Endothelial cell of umbilical vein (primary cell): ENCODE data around the gene IDI1. TPM values are rescaled to one million over a fixed set of nuclear protein-coding genes. Genes with fewer than 3 reads are reported as not detected.

Source experiments
- BruUV-seq: library from RNA; stranded (reverse); fragments of 400-500 nt; replicated peaks from 2 replicates; lab custom pipeline; 2021; lab: Mats Ljungman, UMichigan
- CTCF ChIA-PET: fragments of 300-600, 350-600 bp; sonication (Branson Sonifier 250); formaldehyde crosslinking; loops from one replicate; lab custom pipeline; 2021; ENCODE audit warnings: antibody characterized with exemption, inconsistent platforms; lab: Charles Lee
- POLR2A ChIA-PET: fragments of 300-600, 350-600 bp; sonication (Branson Sonifier 250); formaldehyde crosslinking; loops from one replicate; lab custom pipeline; 2021; ENCODE audit warnings: antibody characterized with exemption, inconsistent platforms; lab: Charles Lee
- DNase-seq: peaks from one replicate; pipeline ENCODE4 v3.0.0-alpha.2; 2011; ENCODE audit warnings: low read depth, low spot score
- FAIRE-seq: peaks from 2 replicates; lab custom pipeline; 2011; peaks lifted over from hg19 to GRCh38; lab: Jason Lieb, UNC
- H2AFZ ChIP-seq: 2 replicates; pipeline ENCODE4 v1.6.0; 2012; ENCODE audit warnings: low read depth, low read length, control low read depth, inconsistent platforms
- H3K27ac ChIP-seq: 2 replicates; pipeline ENCODE4 v1.5.1; 2011; ENCODE audit warnings: low read depth, mild to moderate bottlenecking, control low read depth, low read length, moderate library complexity; ENCODE audit not compliant: insufficient read depth
- H3K27me3 ChIP-seq, 2 experiments: 2 replicates each; pipeline versions ENCODE4 v1.6.0 to v1.6.1; 2011; ENCODE audit warnings: low read length in 2 of 2, mixed read lengths in 1 of 2; ENCODE audit not compliant: control insufficient read depth in 2 of 2, insufficient read depth in 2 of 2
- H3K36me3 ChIP-seq, 2 experiments: 2 replicates in 1 of 2; 3 replicates in 1 of 2; pipeline ENCODE4 v1.5.1; 2011; ENCODE audit warnings: low read length in 2 of 2, mild to moderate bottlenecking in 1 of 2, moderate library complexity in 1 of 2; ENCODE audit not compliant: control insufficient read depth in 2 of 2, insufficient read depth in 2 of 2; ENCODE audit errors: extremely low read depth in 1 of 2
- H3K4me1 ChIP-seq: 3 replicates; pipeline ENCODE4 v1.5.1; 2011; ENCODE audit warnings: mild to moderate bottlenecking, low read length; ENCODE audit not compliant: control insufficient read depth, insufficient read depth; ENCODE audit errors: extremely low read depth
- H3K4me2 ChIP-seq: 2 replicates; pipeline ENCODE4 v1.6.1; 2011; ENCODE audit warnings: low read length, control low read depth, mixed read lengths; ENCODE audit not compliant: insufficient read depth
- H3K4me3 ChIP-seq, 3 experiments: fragments of 200-600 bp in 1 of 3; sonication (generic), shearing (Covaris generic) in 1 of 3; replicated peaks in 1 of 3; 2 replicates each; pipeline ENCODE4 v1.5.1; 2011 to 2016; ENCODE audit warnings: control low read depth in 3 of 3, low read length in 3 of 3, mild to moderate bottlenecking in 2 of 3, inconsistent platforms in 1 of 3, low read depth in 1 of 3, moderate library complexity in 1 of 3; ENCODE audit not compliant: insufficient read depth in 1 of 3
- H3K79me2 ChIP-seq: 2 replicates; pipeline ENCODE4 v1.6.0; 2012; ENCODE audit warnings: low read length, inconsistent platforms; ENCODE audit not compliant: control insufficient read depth, insufficient read depth
- H3K9ac ChIP-seq: replicated peaks from 2 replicates; pipeline ENCODE3; 2011; ENCODE audit warnings: low read length, control low read depth; ENCODE audit not compliant: insufficient read depth; ENCODE audit errors: extremely low read depth
- H3K9me1 ChIP-seq: replicated peaks from 3 replicates; pipeline ENCODE4 v1.6.0; 2011; ENCODE audit warnings: mild to moderate bottlenecking, low read length; ENCODE audit not compliant: control insufficient read depth, insufficient read depth; ENCODE audit errors: extremely low read depth
- H3K9me3 ChIP-seq: replicated peaks from 2 replicates; pipeline ENCODE4 v1.5.1; 2012; ENCODE audit warnings: low read length, inconsistent platforms; ENCODE audit not compliant: control insufficient read depth, insufficient read depth
- H4K20me1 ChIP-seq: replicated peaks from 2 replicates; pipeline ENCODE3; 2011; ENCODE audit warnings: mild to moderate bottlenecking, low read length; ENCODE audit not compliant: control insufficient read depth, insufficient read depth; ENCODE audit errors: extremely low read depth
- CTCF ChIP-seq, 2 donors: IDR thresholded peaks; 1 replicate in 1 of 2; 2 replicates in 1 of 2; pipeline ENCODE4 v1.5.1; 2011; ENCODE audit warnings: low read length in 2 of 2, mild to moderate bottlenecking in 2 of 2, moderate library complexity in 2 of 2, control low read depth in 1 of 2, inconsistent platforms in 1 of 2, low read depth in 1 of 2; ENCODE audit not compliant: insufficient read depth in 1 of 2; ENCODE audit errors: extremely low read depth in 1 of 2
- EZH2 ChIP-seq: IDR thresholded peaks from 2 replicates; pipeline ENCODE4 v1.6.1; 2012; ENCODE audit warnings: borderline replicate concordance, low read depth, mild to moderate bottlenecking, moderate library complexity, low read length, inconsistent platforms; ENCODE audit not compliant: severe bottlenecking
- FOS ChIP-seq: IDR thresholded peaks from 2 replicates; pipeline ENCODE4 v1.6.1; 2011; ENCODE audit warnings: mild to moderate bottlenecking, low read length, moderate library complexity, borderline replicate concordance; ENCODE audit not compliant: insufficient read depth
- GATA2 ChIP-seq: IDR thresholded peaks from 2 replicates; pipeline ENCODE4 v1.7.0; 2011; ENCODE audit warnings: low read depth, mild to moderate bottlenecking, moderate library complexity, mixed read lengths, low read length; ENCODE audit not compliant: insufficient read length, insufficient read depth
- JUN ChIP-seq: IDR thresholded peaks from 2 replicates; pipeline ENCODE4 v1.6.1; 2011; ENCODE audit warnings: borderline replicate concordance, low read depth; ENCODE audit not compliant: insufficient read length, insufficient read depth
- MAX ChIP-seq: IDR thresholded peaks from 2 replicates; pipeline ENCODE4 v1.6.1; 2011; ENCODE audit not compliant: insufficient read depth, insufficient read length
- MYC ChIP-seq: IDR thresholded peaks from one replicate; pipeline ENCODE4 v1.6.1; 2011; ENCODE audit warnings: mild to moderate bottlenecking, low read depth, low read length
- POLR2A ChIP-seq: IDR thresholded peaks from 2 replicates; pipeline ENCODE4 v1.6.1; 2012; ENCODE audit warnings: low read depth, mild to moderate bottlenecking, control low read depth, low read length
- POLR2AphosphoS5 ChIP-seq: IDR thresholded peaks from 2 replicates; pipeline ENCODE4 v1.6.1; 2012; ENCODE audit warnings: low read depth, mild to moderate bottlenecking, control low read depth, low read length, moderate library complexity; ENCODE audit not compliant: insufficient read depth
- dilution Hi-C: fragments of 300-500 bp; cut with MboI; formaldehyde crosslinking; loops from one replicate; pipeline ENCODE4 v1.15.0; 2019; ENCODE audit warnings: low sequenced_read_pairs; ENCODE audit not compliant: extremely low pct_ligation_motif_present
- intact Hi-C: fragments of 100-400 bp; cut with micrococcal nuclease; formaldehyde crosslinking; loops from one replicate; pipeline ENCODE4 v1.10.0; 2022
- polyA plus RNA-seq, 4 experiments: library from polyadenylated mRNA; depleted of rRNA in 3 of 4; stranded (reverse) in 3 of 4; unstranded in 1 of 4; fragments of >200 nt; gene quantifications; 2 replicates each; pipeline versions ENCODE4 v1.2.1 to v1.2.3, GENCODE V29; 2011 to 2012; ENCODE audit warnings: missing spikeins in 1 of 4
- total RNA-seq: library from RNA; stranded (reverse); gene quantifications from 2 replicates; pipeline ENCODE4 v1.2.3, GENCODE V29; 2021

Gene IDI1
- total and polyA plus RNA-seq, 2 donors (not counting 3 experiments of a cell fraction or from before 2014, with no cell fraction given) = 42.2 to 63.0 TPM

- ChIA-PET POLR2A (no interaction called here), CTCF (no interaction called here)
- Histone ChIP-seq H3K9me3 (no peaks in the 10 kb centered on the region), H3K4me1 (no peaks in the 10 kb centered on the region), H3K4me2 (no peak overlapping the region), H3K9me1 (no peaks in the 10 kb centered on the region), H3K79me2 (peaks cover 26% of the 10 kb centered on the region), H2AFZ (no peak overlapping the region), H3K4me3 (no peak overlapping the region), H3K36me3 (peaks cover 33 to 45% of the 10 kb centered on the region in 2 experiments), H3K27me3 (no peaks in the 10 kb centered on the region), H3K27ac (no peak overlapping the region), H4K20me1 (no peaks in the 10 kb centered on the region), H3K9ac (no peak overlapping the region)
- DNase-seq (no peak), FAIRE-seq (no peak)
- no peak for TF ChIP-seq POLR2AphosphoS5
- TF ChIP-seq POLR2A = no peak
- no peak for TF ChIP-seq EZH2
- no peak for TF ChIP-seq MYC
- dilution Hi-C loops (no loop called here), intact Hi-C loops (no loop called here)
- BruUV-seq = no TSS peak
These were observed 46.4 kb downstream of the IDI1 start for GRCh38 chr10:1002425-1003006.

DNA sequence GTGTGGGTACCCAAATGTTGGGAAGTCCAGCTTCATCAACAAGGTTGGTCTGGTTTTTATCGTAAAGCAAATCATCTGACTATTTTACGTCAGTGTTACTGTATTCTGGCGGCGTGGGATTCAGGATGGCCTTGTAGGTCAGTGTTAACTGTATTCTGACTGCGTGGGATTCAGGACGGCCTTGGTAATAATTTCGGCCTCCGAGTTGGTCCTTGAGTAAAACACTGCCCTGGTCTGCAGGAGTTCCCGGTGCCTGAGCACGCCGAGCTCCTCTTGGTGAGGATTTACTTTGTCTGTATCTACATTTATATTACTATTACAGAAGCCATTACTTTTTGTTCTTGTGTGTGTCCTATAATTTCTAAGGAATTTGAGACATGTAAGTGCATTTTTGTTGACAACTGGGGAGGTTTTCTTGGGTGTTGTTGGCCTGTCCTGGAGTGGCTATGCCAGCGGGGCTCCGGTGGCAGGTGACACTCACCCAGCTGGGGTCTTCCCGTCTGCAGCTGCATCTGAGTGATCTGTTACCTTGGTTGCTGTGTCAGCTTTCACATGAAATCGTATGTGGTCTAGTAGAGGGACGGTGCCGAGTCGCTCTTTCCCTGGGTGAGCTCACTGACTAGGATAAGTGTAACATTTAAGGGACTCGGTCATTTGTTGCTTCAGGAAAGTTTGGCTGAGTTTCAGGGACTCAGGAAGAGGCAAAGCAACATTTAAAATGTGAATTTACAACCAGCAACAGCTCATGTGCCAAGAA lies 51.5 kb downstream of the IDI1 start:
- FAIRE-seq = no peak
- intact Hi-C loops = no loop called here

More for the DNA sequence above, 51.5 kb downstream of the IDI1 start:
- Histone ChIP-seq H3K27me3 (no peaks in the 10 kb centered on the region), H3K9me1 (no peaks in the 10 kb centered on the region), H3K27ac (no peak overlapping the region), H3K4me3 (no peak overlapping the region), H3K36me3 (peaks cover 32 to 36% of the 10 kb centered on the region in 2 experiments), H2AFZ (no peak overlapping the region), H3K4me1 (no peaks in the 10 kb centered on the region), H3K9ac (no peak overlapping the region), H3K9me3 (no peaks in the 10 kb centered on the region), H4K20me1 (no peaks in the 10 kb centered on the region), H3K4me2 (no peak overlapping the region), H3K79me2 (peaks cover 29% of the 10 kb centered on the region)
- CTCF ChIA-PET = no interaction called here
- BruUV-seq = no TSS peak
- TF ChIP-seq POLR2A (no peak), POLR2AphosphoS5 (no peak), MYC (no peak), GATA2 (no peak), JUN (no peak), FOS (no peak), MAX (no peak), CTCF (IDR thresholded peaks at IDR 0.05; ENCODE audit: extremely low read depth in 1 of 2, insufficient read depth in 1 of 2, low read depth in 1 of 2, low read length in 2 of 2) (no peak), EZH2 (no peak)
- dilution Hi-C loops = no loop called here
- DNase-seq = no peak
- POLR2A ChIA-PET = no interaction called here
